HEK293 (cell line): Measurements from ENCODE around the gene AGO3.

ENCODE experiments used
- CTCF ChIA-PET: fragments of 350-600 bp; formaldehyde crosslinking; extraction: SDS; loops from one replicate; lab custom pipeline; 2021; ENCODE audit warnings: antibody characterized with exemption; lab: Yijun Ruan, JAX
- POLR2A ChIA-PET: fragments of 300-600 bp; formaldehyde crosslinking; extraction: SDS; loops from one replicate; lab custom pipeline; 2020; ENCODE audit warnings: antibody characterized with exemption, inconsistent platforms; lab: Yijun Ruan, JAX
- H3K27ac ChIP-seq: fragments of 200-500 bp; sonication (Bioruptor generic); 2 replicates; pipeline ENCODE4 v1.5.1; 2014; ENCODE audit warnings: low read depth, low read length, control low read depth, inconsistent platforms; ENCODE audit errors: extremely low read depth
- H3K36me3 ChIP-seq, 2 experiments: fragments of 200-500 bp in 1 of 2; sonication (Bioruptor generic) in 1 of 2; 1 replicate in 1 of 2; 2 replicates in 1 of 2; pipeline ENCODE4 v1.5.1; 2014 to 2017; ENCODE audit warnings: inconsistent platforms in 2 of 2, low read length in 2 of 2; ENCODE audit not compliant: control insufficient read depth in 2 of 2, insufficient read depth in 1 of 2
- H3K4me1 ChIP-seq: fragments of 200-500 bp; sonication (Bioruptor generic); 2 replicates; pipeline ENCODE4 v1.5.1; 2014; ENCODE audit warnings: mild to moderate bottlenecking, low read length, inconsistent platforms; ENCODE audit not compliant: control insufficient read depth, insufficient read depth
- H3K4me3 ChIP-seq: 2 replicates; pipeline ENCODE4 v1.5.1; 2011; ENCODE audit warnings: low read depth, mild to moderate bottlenecking, control low read depth, low read length, moderate library complexity
- H3K9me3 ChIP-seq: fragments of 200-500 bp; sonication (Bioruptor generic); 2 replicates; pipeline ENCODE4 v1.5.1; 2014; ENCODE audit warnings: low read depth, low read length, inconsistent platforms; ENCODE audit not compliant: control insufficient read depth, insufficient read depth
- AEBP2 ChIP-seq: fragments of 450-650 bp; formaldehyde crosslinking; IDR thresholded peaks from 2 replicates; pipeline ENCODE4 v1.5.1; 2016; ENCODE audit warnings: missing biosample characterization, missing genetic modification characterization, borderline replicate concordance
- BCL11A ChIP-seq: fragments of 450-650 bp; formaldehyde crosslinking; IDR thresholded peaks from 2 replicates; pipeline ENCODE4 v1.5.1; 2016; ENCODE audit warnings: low read depth, missing biosample characterization, missing genetic modification characterization
- BCL6B ChIP-seq: fragments of 450-650 bp; formaldehyde crosslinking; IDR thresholded peaks from 2 replicates; pipeline ENCODE4 v1.5.1; 2017; ENCODE audit warnings: missing biosample characterization, missing genetic modification characterization
- SCRT1 ChIP-seq: fragments of 450-650 bp; formaldehyde crosslinking; IDR thresholded peaks from 2 replicates; pipeline ENCODE4 v1.5.1; 2016; ENCODE audit warnings: missing biosample characterization, missing genetic modification characterization, borderline replicate concordance
- ZNF138 ChIP-seq: fragments of 450-650 bp; formaldehyde crosslinking; IDR thresholded peaks from 2 replicates; pipeline ENCODE4 v1.5.1; 2016; ENCODE audit warnings: missing biosample characterization, missing genetic modification characterization, borderline replicate concordance
- ZNF155 ChIP-seq: fragments of 450-650 bp; formaldehyde crosslinking; IDR thresholded peaks from 2 replicates; pipeline ENCODE4 v1.5.1; 2016; ENCODE audit warnings: missing biosample characterization, missing genetic modification characterization
- ZNF19 ChIP-seq: fragments of 450-650 bp; formaldehyde crosslinking; IDR thresholded peaks from 2 replicates; pipeline ENCODE4; 2016; ENCODE audit warnings: missing biosample characterization, missing genetic modification characterization, low read depth
- ZNF24 ChIP-seq: fragments of 450-650 bp; formaldehyde crosslinking; IDR thresholded peaks from 2 replicates; pipeline ENCODE4 v1.5.1; 2016; ENCODE audit warnings: missing biosample characterization, missing genetic modification characterization
- ZNF280D ChIP-seq: fragments of 450-650 bp; formaldehyde crosslinking; IDR thresholded peaks from 2 replicates; pipeline ENCODE4 v1.5.1; 2016; ENCODE audit warnings: missing biosample characterization, missing genetic modification characterization
- ZNF311 ChIP-seq: fragments of 450-650 bp; formaldehyde crosslinking; IDR thresholded peaks from 2 replicates; pipeline ENCODE4 v1.5.1; 2017; ENCODE audit warnings: missing biosample characterization, missing genetic modification characterization, borderline replicate concordance
- ZNF549 ChIP-seq: fragments of 450-650 bp; IDR thresholded peaks from 2 replicates; pipeline ENCODE4 v1.5.1; 2018; ENCODE audit warnings: missing biosample characterization, missing genetic modification characterization, mild to moderate bottlenecking, inconsistent platforms, moderate library complexity
- ZNF585B ChIP-seq: fragments of 450-650 bp; formaldehyde crosslinking; IDR thresholded peaks from 2 replicates; pipeline ENCODE4 v1.5.1; 2016; ENCODE audit warnings: missing biosample characterization, missing genetic modification characterization
- ZNF664 ChIP-seq: fragments of 450-650 bp; formaldehyde crosslinking; IDR thresholded peaks from 2 replicates; pipeline ENCODE4 v1.5.1; 2016; ENCODE audit warnings: missing biosample characterization, missing genetic modification characterization
- ZNF837 ChIP-seq: fragments of 450-650 bp; formaldehyde crosslinking; IDR thresholded peaks from 2 replicates; pipeline ENCODE4 v1.5.1; 2016; ENCODE audit warnings: missing biosample characterization, missing genetic modification characterization

Gene AGO3

GRCh38 chr1:36118447-36119204, 187.7 kb downstream of the AGO3 start (continued):
- no peak for TF ChIP-seq BCL6B (tag by site-specific recombination)
- no peak for TF ChIP-seq ZNF138

- TF ChIP-seq ZNF155 (no peak), BCL11A (tag by site-specific recombination) (no peak), ZNF549 (no peak), AEBP2 (no peak), ZNF837 (tag by site-specific recombination) (no peak), ZNF664 (tag by site-specific recombination) (no peak), ZNF585B (tag by site-specific recombination) (no peak), ZNF24 (tag by site-specific recombination) (no peak), ZNF311 (tag by site-specific recombination) (no peak), ZNF280D (no peak), SCRT1 (no peak), ZNF19 (tag by site-specific recombination) (no peak)
- ChIA-PET POLR2A (interaction anchor here (1.4 kb wide), 1 partner anchor 25 kb away, joined by 3 read pairs; no protein-coding TSS in a partner anchor), CTCF (interaction anchor here (1.0 to 7.5 kb wide), 2 partner anchors 9 to 15 kb away, joined by 3 to 65 read pairs; no protein-coding TSS in a partner anchor)
- no peaks in the 10 kb centered on the region for H3K9me3 ChIP-seq
- H3K27ac ChIP-seq: no peak overlapping the region
- H3K36me3 ChIP-seq: no peaks in the 10 kb centered on the region
- no peak overlapping the region for H3K4me3 ChIP-seq
- no peaks in the 10 kb centered on the region for H3K4me1 ChIP-seq
Measured at GRCh38 chr1:36119456-36119855, 188.6 kb downstream of the AGO3 start.
